Measurements from ENCODE around the gene MAP3K3.
A peak's percentile ranks its signal among the peaks of the same experiment; 100 is the strongest.

MAP3K3 gene

GRCh38 chr17:63600569-63601438 lies 21.4 kb upstream of the MAP3K3 start, which contains the start of gene TACO1:
TSS of gene TACO1 (plus strand) at chr17:63600895. CDS start at chr17:63601084, 189 bp downstream.
- peak within 1 kb of the TSS; percentile 22 for H3K27ac ChIP-seq (ENCODE audit: low read length, poor library complexity, severe bottlenecking)
- no peak within 1 kb of the TSS for H3K23ac ChIP-seq (ENCODE audit: low read length in 2 of 2)
- H3K18ac ChIP-seq (ENCODE audit: low read depth in 1 of 2, low read length in 2 of 2): peak within 1 kb of the TSS; percentile 22 to 94
- no peak within 1 kb of the TSS for H2BK15ac ChIP-seq (ENCODE audit: low read depth, poor library complexity, severe bottlenecking)
- peak; percentile 84 for DNase-seq
- peak within 1 kb of the TSS; percentile 55 to 83 for H3K4ac ChIP-seq (ENCODE audit: low read depth in 1 of 2, low read length in 2 of 2)
- peak within 1 kb of the TSS; percentile 76 to 98 for H3K4me3 ChIP-seq (ENCODE audit: insufficient read depth in 1 of 2, low read depth in 1 of 2, low read length in 2 of 2)
- H2BK5ac ChIP-seq (ENCODE audit: low read depth, low read length, poor library complexity, severe bottlenecking): no peak within 1 kb of the TSS
- peak within 1 kb of the TSS; percentile 92 for H4K8ac ChIP-seq (ENCODE audit: low read length)
- 1% methylated on average over 55 of the region's 61 CpGs for WGBS
- peaks cover 12 to 21% of the 10 kb centered on the region in 2 experiments for H3K36me3 ChIP-seq (ENCODE audit: control insufficient read depth in 1 of 2, insufficient read depth in 2 of 2, low read depth in 1 of 2, low read length in 2 of 2)
- H3K79me1 ChIP-seq (replicated peaks; ENCODE audit: low read length, poor library complexity, severe bottlenecking): peaks cover 2% of the 10 kb centered on the region
- no peaks in the 10 kb centered on the region for H3K4me1 ChIP-seq (ENCODE audit: control insufficient read depth, insufficient read depth, low read depth, low read length)
- H2BK12ac ChIP-seq (ENCODE audit: low read length in 2 of 2): no peak within 1 kb of the TSS
- no peaks in the 10 kb centered on the region for H3K9me3 ChIP-seq (ENCODE audit: control insufficient read depth, low read length)
- no peaks in the 10 kb centered on the region for H3K27me3 ChIP-seq (ENCODE audit: control insufficient read depth in 1 of 2, insufficient read depth in 1 of 2, low read length in 2 of 2)
- peak within 1 kb of the TSS; percentile 81 for H4K91ac ChIP-seq (ENCODE audit: low read length)
- H3K4me2 ChIP-seq (ENCODE audit: low read length, poor library complexity, severe bottlenecking): peak within 1 kb of the TSS; percentile 84
- peak within 1 kb of the TSS; percentile 33 for H2AFZ ChIP-seq (ENCODE audit: low read depth, low read length)
- peak within 1 kb of the TSS; percentile 65 for H2AK5ac ChIP-seq (ENCODE audit: low read length, severe bottlenecking)
- H3K9ac ChIP-seq (ENCODE audit: low read length): peak within 1 kb of the TSS; percentile 96
- H2BK120ac ChIP-seq (ENCODE audit: low read depth, low read length): peak within 1 kb of the TSS; percentile 43
- H3K14ac ChIP-seq (ENCODE audit: low read length in 2 of 2): no peak within 1 kb of the TSS

GRCh38 chr17:63601439-63602371 lies 20.5 kb upstream of the MAP3K3 start:
- no peaks in the 10 kb centered on the region for H3K27me3 ChIP-seq (ENCODE audit: control insufficient read depth in 1 of 2, insufficient read depth in 1 of 2, low read length in 2 of 2)
- peaks cover 2% of the 10 kb centered on the region for H3K79me1 ChIP-seq (replicated peaks; ENCODE audit: low read length, poor library complexity, severe bottlenecking)
- H3K9ac ChIP-seq (ENCODE audit: low read length): peak overlapping the region; percentile 96
- H3K14ac ChIP-seq (ENCODE audit: low read length in 2 of 2): no peak overlapping the region
- H3K4me3 ChIP-seq (ENCODE audit: insufficient read depth in 1 of 2, low read depth in 1 of 2, low read length in 2 of 2): peak overlapping the region; percentile 76 to 98
- no peak overlapping the region for H2BK120ac ChIP-seq (ENCODE audit: low read depth, low read length)
- no peak overlapping the region for H2BK5ac ChIP-seq (ENCODE audit: low read depth, low read length, poor library complexity, severe bottlenecking)
- no peak overlapping the region for H3K23ac ChIP-seq (ENCODE audit: low read length in 2 of 2)
- peak overlapping the region in 1 of 2 experiments; percentile 55 for H3K4ac ChIP-seq (ENCODE audit: low read depth in 1 of 2, low read length in 2 of 2)
- DNase-seq: peak; percentile 34
- no peak overlapping the region for H3K27ac ChIP-seq (ENCODE audit: low read length, poor library complexity, severe bottlenecking)
- peak overlapping the region; percentile 33 for H2AFZ ChIP-seq (ENCODE audit: low read depth, low read length)
- no peak overlapping the region for H2AK5ac ChIP-seq (ENCODE audit: low read length, severe bottlenecking)
- no peaks in the 10 kb centered on the region for H3K9me3 ChIP-seq (ENCODE audit: control insufficient read depth, low read length)
- H4K8ac ChIP-seq (ENCODE audit: low read length): peak overlapping the region; percentile 86
- no peak overlapping the region for H3K18ac ChIP-seq (ENCODE audit: low read depth in 1 of 2, low read length in 2 of 2)
- 84% methylated on average over 7 of the region's 9 CpGs for WGBS
- H3K4me1 ChIP-seq (ENCODE audit: control insufficient read depth, insufficient read depth, low read depth, low read length): no peaks in the 10 kb centered on the region
- H2BK15ac ChIP-seq (ENCODE audit: low read depth, poor library complexity, severe bottlenecking): no peak overlapping the region
- H4K91ac ChIP-seq (ENCODE audit: low read length): no peak overlapping the region
- H2BK12ac ChIP-seq (ENCODE audit: low read length in 2 of 2): no peak overlapping the region
- H3K36me3 ChIP-seq (ENCODE audit: control insufficient read depth in 1 of 2, insufficient read depth in 2 of 2, low read depth in 1 of 2, low read length in 2 of 2): peaks cover 15 to 26% of the 10 kb centered on the region in 2 experiments
- peak overlapping the region; percentile 84 for H3K4me2 ChIP-seq (ENCODE audit: low read length, poor library complexity, severe bottlenecking)

GRCh38 chr17:63609816-63610573 lies 12.2 kb upstream of the MAP3K3 start:
- H2AFZ ChIP-seq (ENCODE audit: low read depth, low read length): no peak overlapping the region
- WGBS: 70% methylated on average over 4 of the region's 6 CpGs
- H2BK120ac ChIP-seq (ENCODE audit: low read depth, low read length): no peak overlapping the region
- H3K79me1 ChIP-seq (replicated peaks; ENCODE audit: low read length, poor library complexity, severe bottlenecking): no peaks in the 10 kb centered on the region
- no peaks in the 10 kb centered on the region for H3K4me1 ChIP-seq (ENCODE audit: control insufficient read depth, insufficient read depth, low read depth, low read length)
- H2BK5ac ChIP-seq (ENCODE audit: low read depth, low read length, poor library complexity, severe bottlenecking): no peak overlapping the region
- H4K91ac ChIP-seq (ENCODE audit: low read length): no peak overlapping the region
- no peak overlapping the region for H2BK12ac ChIP-seq (ENCODE audit: low read length in 2 of 2)
- no peak for DNase-seq
- H3K4me3 ChIP-seq (ENCODE audit: insufficient read depth in 1 of 2, low read depth in 1 of 2, low read length in 2 of 2): no peak overlapping the region
- H2BK15ac ChIP-seq (ENCODE audit: low read depth, poor library complexity, severe bottlenecking): no peak overlapping the region
- no peak overlapping the region for H3K23ac ChIP-seq (ENCODE audit: low read length in 2 of 2)
- H3K9ac ChIP-seq (ENCODE audit: low read length): no peak overlapping the region
- H4K8ac ChIP-seq (ENCODE audit: low read length): no peak overlapping the region
- H3K27ac ChIP-seq (ENCODE audit: low read length, poor library complexity, severe bottlenecking): no peak overlapping the region
- H3K27me3 ChIP-seq (ENCODE audit: control insufficient read depth in 1 of 2, insufficient read depth in 1 of 2, low read length in 2 of 2): no peaks in the 10 kb centered on the region
- no peak overlapping the region for H3K4ac ChIP-seq (ENCODE audit: low read depth in 1 of 2, low read length in 2 of 2)
- no peak overlapping the region for H3K18ac ChIP-seq (ENCODE audit: low read depth in 1 of 2, low read length in 2 of 2)
- no peak overlapping the region for H3K14ac ChIP-seq (ENCODE audit: low read length in 2 of 2)
- no peak overlapping the region for H2AK5ac ChIP-seq (ENCODE audit: low read length, severe bottlenecking)
- H3K9me3 ChIP-seq (ENCODE audit: control insufficient read depth, low read length): no peaks in the 10 kb centered on the region
- H3K36me3 ChIP-seq (ENCODE audit: control insufficient read depth in 1 of 2, insufficient read depth in 2 of 2, low read depth in 1 of 2, low read length in 2 of 2): peaks cover 29 to 52% of the 10 kb centered on the region in 2 experiments
- no peak overlapping the region for H3K4me2 ChIP-seq (ENCODE audit: low read length, poor library complexity, severe bottlenecking)

All from mesenchymal stem cell (in vitro differentiated cells and primary cell).